GM19395 (cell line): ENCODE results near the gene SLC9A9.
A peak's percentile ranks its signal among the peaks of the same experiment; 100 is the strongest.

Source experiments
- ATAC-seq: cut with Tn5 transposase; IDR thresholded peaks from one replicate; pipeline ENCODE4 v1.9.1; 2021; ENCODE audit warnings: mild to moderate bottlenecking, moderate library complexity; ENCODE audit not compliant: unreplicated experiment

Gene SLC9A9

GRCh38 chr3:143604402-143605185 lies 243.7 kb downstream of the SLC9A9 start:
- ATAC-seq = peak; percentile 96

- ATAC-seq = no peak
Observed at GRCh38 chr3:143603774-143604173, 244.5 kb downstream of the SLC9A9 start.

- ATAC-seq = no peak
Observed at GRCh38 chr3:143601723-143602484, 246.4 kb downstream of the SLC9A9 start.

GRCh38 chr3:143600756-143601718 lies 247.2 kb downstream of the SLC9A9 start:
- ATAC-seq = no peak

- ATAC-seq = no peak
Observed at GRCh38 chr3:143597774-143598652, 250.3 kb downstream of the SLC9A9 start.

GRCh38 chr3:143596957-143597642 lies 251.2 kb downstream of the SLC9A9 start:
- no peak for ATAC-seq

- ATAC-seq = peak; percentile 98
Observed at GRCh38 chr3:143595456-143596077, 252.7 kb downstream of the SLC9A9 start.

- no peak for ATAC-seq
Observed at GRCh38 chr3:143594206-143594605, 254.1 kb downstream of the SLC9A9 start.

GRCh38 chr3:143590660-143591059 lies 257.6 kb downstream of the SLC9A9 start:
- no peak for ATAC-seq

- ATAC-seq = no peak
Observed at GRCh38 chr3:143586576-143586975, 261.7 kb downstream of the SLC9A9 start.

GRCh38 chr3:143585720-143586456 lies 262.4 kb downstream of the SLC9A9 start:
- peak; percentile 63 for ATAC-seq

GRCh38 chr3:143584474-143584873 lies 263.8 kb downstream of the SLC9A9 start:
- ATAC-seq = no peak

GRCh38 chr3:143581972-143582722 lies 266.1 kb downstream of the SLC9A9 start:
- peak; percentile 44 for ATAC-seq

GRCh38 chr3:143578810-143579435 lies 269.3 kb downstream of the SLC9A9 start:
- no peak for ATAC-seq

- no peak for ATAC-seq
Observed at GRCh38 chr3:143576568-143577270, 271.5 kb downstream of the SLC9A9 start.

- ATAC-seq = no peak
Observed at GRCh38 chr3:143574933-143575332, 273.3 kb downstream of the SLC9A9 start.
